ENCODE results near the gene TRAPPC14. TPM values are rescaled to one million over a fixed set of nuclear protein-coding genes. Genes with fewer than 3 reads are reported as not detected.

Gene TRAPPC14
- total RNA-seq, 5 donors from 2014 or later (not counting 1 experiment from before 2014, with no cell fraction given): 52.0 to 97.2 (median 79.0) TPM

Other genes with a start within 250 kb of the TRAPPC14 start
- 10 to 100 TPM; 35.8 to 60.9 (median 55.9) TPM for gene TRIM4, start 239.2 kb downstream of the TRAPPC14 start, total RNA-seq
- under 1 TPM in 4 of 5 donors, not detected in 1; 0.38 to 0.58 (median 0.53) TPM for gene GJC3, start 229.1 kb downstream of the TRAPPC14 start, total RNA-seq
- 1 to 10 TPM in 1 of 5 donors, under 1 TPM in 2, not detected in 2; 0.56 to 1.3 (median 0.89) TPM for gene AZGP1, start 182.7 kb downstream of the TRAPPC14 start, total RNA-seq
- 10 to 100 TPM; 60.7 to 94.0 (median 86.8) TPM for gene ZKSCAN1, start 143.1 kb downstream of the TRAPPC14 start, total RNA-seq
- gene ZSCAN21, start 108.9 kb downstream of the TRAPPC14 start, total RNA-seq: 1 to 10 TPM; 4.4 to 9.9 (median 9.3) TPM
- gene ZNF3, start 77.0 kb downstream of the TRAPPC14 start, total RNA-seq: 10 to 100 TPM; 31.7 to 39.2 (median 35.4) TPM
- gene COPS6, start 69.8 kb downstream of the TRAPPC14 start, total RNA-seq: 10 to 100 TPM; 67.1 to 71.1 (median 68.3) TPM
- 100 to 1,000 TPM in 4 of 5 donors, 10 to 100 TPM in 1; 95.2 to 181 (median 164) TPM for gene MCM7, start 57.3 kb downstream of the TRAPPC14 start, total RNA-seq
- gene AP4M1, start 57.1 kb downstream of the TRAPPC14 start, total RNA-seq: 10 to 100 TPM in 3 of 5 donors, 1 to 10 TPM in 2; 5.5 to 18.7 (median 11.6) TPM
- 10 to 100 TPM; 44.1 to 73.5 (median 61.3) TPM for gene TAF6, start 39.4 kb downstream of the TRAPPC14 start, total RNA-seq
- 10 to 100 TPM; 23.9 to 90.0 (median 79.6) TPM for gene CNPY4, start 39.1 kb downstream of the TRAPPC14 start, total RNA-seq
- 1 to 10 TPM; 3.2 to 8.6 (median 5.3) TPM for gene MBLAC1, start 31.8 kb downstream of the TRAPPC14 start, total RNA-seq
- 100 to 1,000 TPM; 140 to 216 (median 187) TPM for gene LAMTOR4, start 9.8 kb downstream of the TRAPPC14 start, total RNA-seq
- 10 to 100 TPM; 10.5 to 29.7 (median 18.0) TPM for gene GAL3ST4, start 9.9 kb upstream of the TRAPPC14 start, total RNA-seq
- gene GPC2, start 18.7 kb upstream of the TRAPPC14 start, total RNA-seq: 10 to 100 TPM; 12.4 to 37.0 (median 26.3) TPM
- 1 to 10 TPM; 4.8 to 8.7 (median 7.3) TPM for gene STAG3, start 19.2 kb upstream of the TRAPPC14 start, total RNA-seq
- 10 to 100 TPM; 45.0 to 96.8 (median 78.0) TPM for gene PVRIG, start 61.2 kb upstream of the TRAPPC14 start, total RNA-seq
- gene SPDYE3, start 149.0 kb upstream of the TRAPPC14 start, total RNA-seq: not detected
- gene PILRB, start 199.4 kb upstream of the TRAPPC14 start, total RNA-seq: 100 to 1,000 TPM in 3 of 5 donors, 10 to 100 TPM in 2; 91.2 to 117 (median 102) TPM
- 10 to 100 TPM in 2 of 5 donors, 1 to 10 TPM in 3; 3.7 to 19.3 (median 7.1) TPM for gene PILRA, start 214.8 kb upstream of the TRAPPC14 start, total RNA-seq

All from T-cell (primary cell).